HepG2 (cell line): ENCODE results near the gene TREH. TPM values are rescaled to one million over a fixed set of nuclear protein-coding genes. Genes with fewer than 3 reads are reported as not detected.
A peak's percentile ranks its signal among the peaks of the same experiment; 100 is the strongest.

Source experiments
- ARNT2 ChIP-seq: sonication (generic); formaldehyde crosslinking; IDR thresholded peaks from 2 replicates; pipeline ENCODE4 v1.8.0; 2022; ENCODE audit warnings: mild to moderate bottlenecking, low read depth, missing genetic modification reagents, moderate library complexity
- BORCS8-MEF2B ChIP-seq: sonication (generic); formaldehyde crosslinking; IDR thresholded peaks from 2 replicates; pipeline ENCODE4 v1.8.0; 2022; ENCODE audit warnings: mild to moderate bottlenecking, missing genetic modification reagents
- CBX2 ChIP-seq, 2 experiments: fragments of 200-600 bp in 1 of 2; sonication (generic); formaldehyde crosslinking in 1 of 2; IDR thresholded peaks; 2 replicates each; pipeline versions ENCODE4 v1.7.0 to v1.8.1; 2018 to 2022; ENCODE audit warnings: low read depth in 2 of 2, low read length in 1 of 2, mild to moderate bottlenecking in 1 of 2, missing genetic modification reagents in 1 of 2
- DMAP1 ChIP-seq: IDR thresholded peaks from 2 replicates; pipeline ENCODE4 v1.6.1; 2016
- ELF3 ChIP-seq: IDR thresholded peaks from 2 replicates; pipeline ENCODE4 v1.6.1; 2016; ENCODE audit warnings: missing genetic modification reagents, missing compliant biosample characterization
- HMG20B ChIP-seq: conservative IDR thresholded peaks from 2 replicates; pipeline ENCODE4 v1.6.1; 2016; ENCODE audit warnings: missing genetic modification reagents, missing compliant biosample characterization
- KDM4B ChIP-seq: sonication (generic); formaldehyde crosslinking; IDR thresholded peaks from 2 replicates; pipeline ENCODE4 v1.4.0; 2020; ENCODE audit warnings: missing genetic modification reagents
- STAG1 ChIP-seq: sonication (generic); formaldehyde crosslinking; IDR thresholded peaks from 2 replicates; pipeline ENCODE4 v1.4.0; 2020; ENCODE audit warnings: missing genetic modification reagents
- ZFP36L1 ChIP-seq: sonication (generic); formaldehyde crosslinking; IDR thresholded peaks from 2 replicates; pipeline ENCODE4 v1.8.0; 2022; ENCODE audit warnings: mild to moderate bottlenecking, missing genetic modification reagents, moderate library complexity
- ZIK1 ChIP-seq: sonication (generic); formaldehyde crosslinking; IDR thresholded peaks from 2 replicates; pipeline ENCODE4 v1.5.0; 2020; ENCODE audit warnings: mild to moderate bottlenecking, low read depth, missing genetic modification reagents, borderline replicate concordance
- ZMYM2 ChIP-seq: sonication (generic); formaldehyde crosslinking; IDR thresholded peaks from 2 replicates; pipeline ENCODE4 v1.8.0; 2022; ENCODE audit warnings: mild to moderate bottlenecking, missing genetic modification reagents
- ZNF33B ChIP-seq: sonication (generic); formaldehyde crosslinking; IDR thresholded peaks from 2 replicates; pipeline ENCODE4 v1.5.1; 2020; ENCODE audit warnings: mild to moderate bottlenecking, missing genetic modification reagents
- ZNF530 ChIP-seq: sonication (generic); formaldehyde crosslinking; IDR thresholded peaks from 2 replicates; pipeline ENCODE4 v1.5.0; 2020; ENCODE audit warnings: low read depth, mild to moderate bottlenecking, missing genetic modification reagents
- ZNF550 ChIP-seq: sonication (generic); formaldehyde crosslinking; IDR thresholded peaks from 2 replicates; pipeline ENCODE4 v1.4.0; 2020; ENCODE audit warnings: mild to moderate bottlenecking, missing genetic modification reagents, borderline replicate concordance
- ZNF569 ChIP-seq: sonication (generic); formaldehyde crosslinking; IDR thresholded peaks from 2 replicates; pipeline ENCODE4 v1.5.0; 2020; ENCODE audit warnings: mild to moderate bottlenecking, missing genetic modification reagents, moderate library complexity, borderline replicate concordance
- ZNF619 ChIP-seq: sonication (generic); formaldehyde crosslinking; IDR thresholded peaks from 2 replicates; pipeline ENCODE4 v1.4.0; 2020; ENCODE audit warnings: mild to moderate bottlenecking, missing genetic modification reagents
- ZNF713 ChIP-seq: sonication (generic); formaldehyde crosslinking; IDR thresholded peaks from 2 replicates; pipeline ENCODE4 v1.4.0; 2020; ENCODE audit warnings: mild to moderate bottlenecking, missing genetic modification reagents
- ZNF782 ChIP-seq: sonication (generic); formaldehyde crosslinking; IDR thresholded peaks from 2 replicates; pipeline ENCODE4 v1.4.0; 2020; ENCODE audit warnings: missing genetic modification reagents, mild to moderate bottlenecking, borderline replicate concordance
- ZSCAN22 ChIP-seq: sonication (generic); formaldehyde crosslinking; IDR thresholded peaks from 2 replicates; pipeline ENCODE4 v1.4.0; 2020; ENCODE audit warnings: mild to moderate bottlenecking, missing genetic modification reagents
- polyA plus RNA-seq, 8 experiments: library from polyadenylated mRNA; depleted of rRNA in 3 of 8; stranded (reverse) in 7 of 8; unstranded in 1 of 8; fragments of >200 nt; fragmentation: Illumina TruSeq in 4 of 8; extraction: Trizol in 4 of 8; gene quantifications; 2 replicates each; pipeline versions ENCODE4 v1.2.1 to v1.2.3, GENCODE V29; 2011 to 2016; ENCODE audit warnings: low read depth in 4 of 8, missing spikeins in 1 of 8, mixed read lengths in 1 of 8; ENCODE audit not compliant: insufficient read depth in 1 of 8
- total RNA-seq, 5 experiments: library from RNA; depleted of rRNA; stranded (reverse); fragments of >200 nt; fragmentation: Illumina TruSeq; extraction: Trizol; gene quantifications; 2 replicates each; pipeline ENCODE4 v1.2.3, GENCODE V29; 2016; ENCODE audit warnings: low read depth in 1 of 5
- TF ChIP-seq, protein P1 (sequence below): sonication (generic); formaldehyde crosslinking; IDR thresholded peaks from 2 replicates; pipeline ENCODE4 v1.4.0; 2020; ENCODE audit warnings: missing genetic modification reagents, borderline replicate concordance
- TF ChIP-seq, protein P2 (sequence below): sonication (generic); formaldehyde crosslinking; IDR thresholded peaks from 2 replicates; pipeline ENCODE4 v1.5.0; 2020; ENCODE audit warnings: mild to moderate bottlenecking, missing genetic modification reagents
- TF ChIP-seq, protein P3 (sequence below): sonication (generic); formaldehyde crosslinking; IDR thresholded peaks from 2 replicates; pipeline ENCODE4 v1.4.0; 2020; ENCODE audit warnings: mild to moderate bottlenecking, missing genetic modification reagents
- TF ChIP-seq, protein P4 (sequence below): sonication (generic); formaldehyde crosslinking; IDR thresholded peaks from 2 replicates; pipeline ENCODE4 v1.5.0; 2020; ENCODE audit warnings: mild to moderate bottlenecking, low read depth, missing genetic modification reagents, borderline replicate concordance
- TF ChIP-seq, protein P5 (sequence below): sonication (generic); formaldehyde crosslinking; IDR thresholded peaks from 2 replicates; pipeline ENCODE4 v1.4.0; 2020; ENCODE audit warnings: mild to moderate bottlenecking, missing genetic modification reagents

TREH gene
- total and polyA plus RNA-seq, 2 of the 13 experiments (the other 11 are each of a cell fraction or from before 2014, with no cell fraction given): 0.53 to 0.86 TPM

DNA sequence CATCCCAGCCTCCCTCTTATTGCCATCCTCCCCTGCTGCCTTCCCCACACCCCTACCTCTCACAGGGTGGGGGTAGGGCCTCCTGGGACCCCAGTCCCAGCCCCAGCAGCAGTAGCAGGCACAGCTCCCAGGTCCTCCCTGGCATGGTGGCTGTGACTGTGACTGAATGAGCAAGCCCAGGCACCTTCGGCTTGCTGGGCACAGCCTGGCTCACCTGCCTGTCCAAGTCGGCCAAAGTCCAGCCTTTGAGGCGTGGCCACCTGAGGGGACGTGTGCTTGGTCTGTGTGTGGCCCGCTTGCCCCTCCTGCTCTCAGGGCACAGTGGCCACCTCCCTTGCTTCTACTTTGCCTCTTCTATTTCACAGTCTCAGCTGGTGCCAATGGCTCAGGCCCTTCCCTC lies at the start of gene TREH (continued):
- TF ChIP-seq, protein P1, sequence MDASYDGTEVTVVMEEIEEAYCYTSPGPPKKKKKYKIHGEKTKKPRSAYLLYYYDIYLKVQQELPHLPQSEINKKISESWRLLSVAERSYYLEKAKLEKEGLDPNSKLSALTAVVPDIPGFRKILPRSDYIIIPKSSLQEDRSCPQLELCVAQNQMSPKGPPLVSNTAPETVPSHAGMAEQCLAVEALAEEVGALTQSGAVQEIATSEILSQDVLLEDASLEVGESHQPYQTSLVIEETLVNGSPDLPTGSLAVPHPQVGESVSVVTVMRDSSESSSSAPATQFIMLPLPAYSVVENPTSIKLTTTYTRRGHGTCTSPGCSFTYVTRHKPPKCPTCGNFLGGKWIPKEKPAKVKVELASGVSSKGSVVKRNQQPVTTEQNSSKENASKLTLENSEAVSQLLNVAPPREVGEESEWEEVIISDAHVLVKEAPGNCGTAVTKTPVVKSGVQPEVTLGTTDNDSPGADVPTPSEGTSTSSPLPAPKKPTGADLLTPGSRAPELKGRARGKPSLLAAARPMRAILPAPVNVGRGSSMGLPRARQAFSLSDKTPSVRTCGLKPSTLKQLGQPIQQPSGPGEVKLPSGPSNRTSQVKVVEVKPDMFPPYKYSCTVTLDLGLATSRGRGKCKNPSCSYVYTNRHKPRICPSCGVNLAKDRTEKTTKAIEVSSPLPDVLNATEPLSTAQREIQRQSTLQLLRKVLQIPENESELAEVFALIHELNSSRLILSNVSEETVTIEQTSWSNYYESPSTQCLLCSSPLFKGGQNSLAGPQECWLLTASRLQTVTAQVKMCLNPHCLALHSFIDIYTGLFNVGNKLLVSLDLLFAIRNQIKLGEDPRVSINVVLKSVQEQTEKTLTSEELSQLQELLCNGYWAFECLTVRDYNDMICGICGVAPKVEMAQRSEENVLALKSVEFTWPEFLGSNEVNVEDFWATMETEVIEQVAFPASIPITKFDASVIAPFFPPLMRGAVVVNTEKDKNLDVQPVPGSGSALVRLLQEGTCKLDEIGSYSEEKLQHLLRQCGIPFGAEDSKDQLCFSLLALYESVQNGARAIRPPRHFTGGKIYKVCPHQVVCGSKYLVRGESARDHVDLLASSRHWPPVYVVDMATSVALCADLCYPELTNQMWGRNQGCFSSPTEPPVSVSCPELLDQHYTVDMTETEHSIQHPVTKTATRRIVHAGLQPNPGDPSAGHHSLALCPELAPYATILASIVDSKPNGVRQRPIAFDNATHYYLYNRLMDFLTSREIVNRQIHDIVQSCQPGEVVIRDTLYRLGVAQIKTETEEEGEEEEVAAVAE: peak; percentile 15; the same call in 1 of the 2 replicates
- TF ChIP-seq DMAP1 (CRISPR knock-in tag) (no peak), CBX2 (IDR thresholded peaks at IDR 0.05; ENCODE audit: low read depth, low read length) (no peak), CBX2 (CRISPR knock-in tag; IDR thresholded peaks at IDR 0.05; ENCODE audit: low read depth) (no peak), ZIK1 (CRISPR knock-in tag) (no peak), ZFP36L1 (no peak), ZNF782 (CRISPR knock-in tag) (0 out of 2 replicates have a peak, but pooled peaks have one; percentile 11), ZNF550 (CRISPR knock-in tag) (no peak), ZSCAN22 (CRISPR knock-in tag) (no peak), ZNF713 (no peak), ZNF619 (CRISPR knock-in tag) (no peak), ZMYM2 (CRISPR knock-in tag) (no peak), ARNT2 (CRISPR knock-in tag) (no peak), ELF3 (no peak), ZNF530 (no peak), HMG20B (CRISPR knock-in tag) (no peak), BORCS8-MEF2B (CRISPR knock-in tag) (no peak), ZNF33B (CRISPR knock-in tag) (no peak), ZNF569 (no peak), KDM4B (no peak), STAG1 (CRISPR knock-in tag) (no peak)
- TF ChIP-seq, protein P2, sequence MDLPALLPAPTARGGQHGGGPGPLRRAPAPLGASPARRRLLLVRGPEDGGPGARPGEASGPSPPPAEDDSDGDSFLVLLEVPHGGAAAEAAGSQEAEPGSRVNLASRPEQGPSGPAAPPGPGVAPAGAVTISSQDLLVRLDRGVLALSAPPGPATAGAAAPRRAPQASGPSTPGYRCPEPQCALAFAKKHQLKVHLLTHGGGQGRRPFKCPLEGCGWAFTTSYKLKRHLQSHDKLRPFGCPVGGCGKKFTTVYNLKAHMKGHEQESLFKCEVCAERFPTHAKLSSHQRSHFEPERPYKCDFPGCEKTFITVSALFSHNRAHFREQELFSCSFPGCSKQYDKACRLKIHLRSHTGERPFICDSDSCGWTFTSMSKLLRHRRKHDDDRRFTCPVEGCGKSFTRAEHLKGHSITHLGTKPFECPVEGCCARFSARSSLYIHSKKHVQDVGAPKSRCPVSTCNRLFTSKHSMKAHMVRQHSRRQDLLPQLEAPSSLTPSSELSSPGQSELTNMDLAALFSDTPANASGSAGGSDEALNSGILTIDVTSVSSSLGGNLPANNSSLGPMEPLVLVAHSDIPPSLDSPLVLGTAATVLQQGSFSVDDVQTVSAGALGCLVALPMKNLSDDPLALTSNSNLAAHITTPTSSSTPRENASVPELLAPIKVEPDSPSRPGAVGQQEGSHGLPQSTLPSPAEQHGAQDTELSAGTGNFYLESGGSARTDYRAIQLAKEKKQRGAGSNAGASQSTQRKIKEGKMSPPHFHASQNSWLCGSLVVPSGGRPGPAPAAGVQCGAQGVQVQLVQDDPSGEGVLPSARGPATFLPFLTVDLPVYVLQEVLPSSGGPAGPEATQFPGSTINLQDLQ (CRISPR knock-in tag): no peak
- TF ChIP-seq, protein P3, sequence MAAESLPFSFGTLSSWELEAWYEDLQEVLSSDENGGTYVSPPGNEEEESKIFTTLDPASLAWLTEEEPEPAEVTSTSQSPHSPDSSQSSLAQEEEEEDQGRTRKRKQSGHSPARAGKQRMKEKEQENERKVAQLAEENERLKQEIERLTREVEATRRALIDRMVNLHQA (CRISPR knock-in tag): no peak
- TF ChIP-seq, protein P4, sequence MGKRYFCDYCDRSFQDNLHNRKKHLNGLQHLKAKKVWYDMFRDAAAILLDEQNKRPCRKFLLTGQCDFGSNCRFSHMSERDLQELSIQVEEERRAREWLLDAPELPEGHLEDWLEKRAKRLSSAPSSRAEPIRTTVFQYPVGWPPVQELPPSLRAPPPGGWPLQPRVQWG (CRISPR knock-in tag): no peak
- TF ChIP-seq, protein P5, sequence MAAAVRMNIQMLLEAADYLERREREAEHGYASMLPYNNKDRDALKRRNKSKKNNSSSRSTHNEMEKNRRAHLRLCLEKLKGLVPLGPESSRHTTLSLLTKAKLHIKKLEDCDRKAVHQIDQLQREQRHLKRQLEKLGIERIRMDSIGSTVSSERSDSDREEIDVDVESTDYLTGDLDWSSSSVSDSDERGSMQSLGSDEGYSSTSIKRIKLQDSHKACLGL: 0 out of 2 replicates have a peak, but pooled peaks have one; percentile 24
